ENCODE results near the gene SPOP.

GRCh38 chr17:49696233-49696761 is 18.4 kb upstream of the SPOP start:
- TF ChIP-seq CTCF (IDR thresholded peaks at IDR 0.05; ENCODE audit: borderline replicate concordance, extremely low read depth, low read length, poor library complexity, severe bottlenecking) (no peak), EZH2 (IDR thresholded peaks at IDR 0.05; ENCODE audit: borderline replicate concordance, low read depth, low read length, severe bottlenecking) (no peak)
